ENCODE results near the gene FNDC3B. TPM values are rescaled to one million over a fixed set of nuclear protein-coding genes. Genes with fewer than 3 reads are reported as not detected.

Gene FNDC3B
- total and polyA plus RNA-seq, 9 of the 15 experiments (the other 6 are each of a cell fraction or from before 2014, with no cell fraction given): 7.0 to 35.8 (median 16.2) TPM

- TF ChIP-seq TFAP4 (CRISPR knock-in tag; IDR thresholded peaks at IDR 0.05; ENCODE audit: borderline replicate concordance): peak; percentile 28; the same call in 1 of the 2 replicates
- peak in 1 of 3 experiments; percentile 62 for TF ChIP-seq YY1 (IDR thresholded peaks at IDR 0.05; ENCODE audit: borderline replicate concordance in 1 of 3, control insufficient read depth in 1 of 3, extremely low read depth in 1 of 3, insufficient read depth in 3 of 3, insufficient read length in 1 of 3, insufficient replicate concordance in 2 of 3, low read depth in 1 of 3, low read length in 2 of 3)
- TF ChIP-seq TEAD1 (CRISPR knock-in tag; IDR thresholded peaks at IDR 0.05): 0 out of 4 replicates have a peak, but pooled peaks of 1 of the 2 experiments have one; percentile 19
- TF ChIP-seq ZNF766 (CRISPR knock-in tag; conservative IDR thresholded peaks at IDR 0.05): 0 out of 2 replicates have a peak, but pooled peaks have one; percentile 65
- no peak for TF ChIP-seq IRF2 (CRISPR knock-in tag; IDR thresholded peaks at IDR 0.05)
- no peak for TF ChIP-seq SIN3A (IDR thresholded peaks at IDR 0.05; ENCODE audit: borderline replicate concordance in 2 of 2, control insufficient read depth in 1 of 2, low read depth in 2 of 2, low read length in 2 of 2)
- no peak for TF ChIP-seq CHCHD3 (CRISPR knock-in tag; IDR thresholded peaks at IDR 0.05)
- no peak for TF ChIP-seq RAD51 (IDR thresholded peaks at IDR 0.05; ENCODE audit: borderline replicate concordance, low read depth)
- TF ChIP-seq ARID4B (CRISPR knock-in tag; IDR thresholded peaks at IDR 0.05): peak; percentile 53; the same call in 1 of the 2 replicates
- TF ChIP-seq MIER1 (IDR thresholded peaks at IDR 0.05; ENCODE audit: low read depth): peak; percentile 93
- no peak for TF ChIP-seq NR0B1 (IDR thresholded peaks at IDR 0.05; ENCODE audit: partially characterized antibody)
- no peak for TF ChIP-seq ZNF174 (CRISPR knock-in tag; IDR thresholded peaks at IDR 0.05)
- no peak for TF ChIP-seq ZBTB11 (CRISPR knock-in tag; IDR thresholded peaks at IDR 0.05)
These were observed 410.2 kb downstream of the FNDC3B start (continued) for GRCh38 chr3:172449466-172450149.
